GM12878 (cell line): ENCODE results near the gene DBNDD2. TPM values are rescaled to one million over a fixed set of nuclear protein-coding genes. Genes with fewer than 3 reads are reported as not detected.
A peak's percentile ranks its signal among the peaks of the same experiment; 100 is the strongest.

ENCODE experiments used
- ATAC-seq: fragments of 200-7000 bp; cut with Tn5 transposase; 3 replicates; pipeline ENCODE4 v1.9.1; 2020; ENCODE audit warnings: mild to moderate bottlenecking, moderate library complexity
- BruUV-seq: library from RNA; stranded (reverse); fragments of 400-500 nt; replicated peaks from 2 replicates; lab custom pipeline; 2021; lab: Mats Ljungman, UMichigan
- CTCF ChIA-PET: fragments of 300-600 bp; sonication (Branson Sonifier 250); formaldehyde crosslinking; extraction: SDS; loops from one replicate; lab custom pipeline; 2021; ENCODE audit warnings: inconsistent platforms; lab: Yijun Ruan, JAX
- POLR2A ChIA-PET: fragments of 350-600 bp; formaldehyde crosslinking; extraction: SDS; loops from one replicate; lab custom pipeline; 2021; ENCODE audit warnings: inconsistent platforms; lab: Charles Lee
- RAD21 ChIA-PET: fragments of 300-600 bp; sonication (Branson Sonifier 250); formaldehyde crosslinking; loops from one replicate; lab custom pipeline; 2023; ENCODE audit warnings: antibody characterized with exemption; ENCODE audit not compliant: unreplicated experiment; lab: Charles Lee
- SMC1A ChIA-PET: fragments of 300-600 bp; sonication (Branson Sonifier 250); formaldehyde crosslinking; loops from one replicate; lab custom pipeline; 2023; ENCODE audit not compliant: unreplicated experiment, uncharacterized antibody; lab: Charles Lee
- DNase-seq: peaks from one replicate; pipeline ENCODE4 v3.0.0-alpha.2; 2011; ENCODE audit warnings: low read depth, low spot score
- FAIRE-seq: peaks from 3 replicates; lab custom pipeline; 2011; peaks lifted over from hg19 to GRCh38; lab: Jason Lieb, UNC
- H2AFZ ChIP-seq: 2 replicates; pipeline ENCODE4 v1.6.0; 2011; ENCODE audit warnings: low read depth, low read length, control low read depth; ENCODE audit not compliant: control insufficient read depth
- H3K27ac ChIP-seq: 2 replicates; pipeline ENCODE4 v1.5.1; 2011; ENCODE audit warnings: control low read depth; ENCODE audit not compliant: control insufficient read depth, insufficient read depth
- H3K27me3 ChIP-seq, 2 experiments: replicated peaks in 1 of 2; 2 replicates each; pipeline versions ENCODE4 v1.6.0 to v1.6.1; 2011; ENCODE audit warnings: low read length in 1 of 2; ENCODE audit not compliant: control insufficient read depth in 2 of 2, insufficient read depth in 2 of 2
- H3K36me3 ChIP-seq, 2 experiments: 2 replicates each; pipeline ENCODE4 v1.5.1; 2011; ENCODE audit warnings: low read length in 1 of 2; ENCODE audit not compliant: control insufficient read depth in 2 of 2, insufficient read depth in 2 of 2
- H3K4me1 ChIP-seq: 2 replicates; pipeline ENCODE4 v1.6.1; 2011; ENCODE audit warnings: mild to moderate bottlenecking, low read length, moderate library complexity, mixed read lengths; ENCODE audit not compliant: control insufficient read depth, insufficient read depth
- H3K4me2 ChIP-seq: 2 replicates; pipeline ENCODE4 v1.6.0; 2011; ENCODE audit warnings: control low read depth; ENCODE audit not compliant: control insufficient read depth, insufficient read depth
- H3K4me3 ChIP-seq: fragments of 200-600 bp; sonication (generic); 2 replicates; pipeline ENCODE4 v1.5.1; 2016
- H3K79me2 ChIP-seq: 2 replicates; pipeline ENCODE4 v1.6.0; 2011; ENCODE audit warnings: low read length; ENCODE audit not compliant: control insufficient read depth, insufficient read depth
- H3K9ac ChIP-seq: 2 replicates; pipeline ENCODE4 v1.8.0; 2011; ENCODE audit warnings: low read length, control low read depth, mixed read lengths; ENCODE audit not compliant: control insufficient read depth, insufficient read depth
- H3K9me3 ChIP-seq: replicated peaks from 3 replicates; pipeline ENCODE4 v1.5.1; 2011; ENCODE audit warnings: mild to moderate bottlenecking, low read length; ENCODE audit not compliant: control insufficient read depth, insufficient read depth
- H4K20me1 ChIP-seq: 2 replicates; pipeline ENCODE4 v1.6.0; 2011; ENCODE audit not compliant: control insufficient read depth, insufficient read depth
- ATF2 ChIP-seq: IDR thresholded peaks from 2 replicates; pipeline ENCODE4 v1.6.1; 2012; ENCODE audit warnings: low read length, inconsistent platforms
- BRCA1 ChIP-seq: IDR thresholded peaks from 2 replicates; pipeline ENCODE4 v1.6.1; 2011; ENCODE audit warnings: low read depth, low read length, improper control_type of control experiment
- CBX5 ChIP-seq: sonication (generic); IDR thresholded peaks from 2 replicates; pipeline ENCODE4 v1.6.1; 2016; ENCODE audit warnings: low read depth, moderate library complexity, mild to moderate bottlenecking, inconsistent platforms
- GABPA ChIP-seq: IDR thresholded peaks from 2 replicates; pipeline ENCODE4 v1.6.1; 2014; ENCODE audit warnings: antibody characterized with exemption, low read depth, mild to moderate bottlenecking, inconsistent platforms
- MXI1 ChIP-seq: fragments of 150-350 bp; IDR thresholded peaks from 2 replicates; pipeline ENCODE4 v1.6.1; 2011; ENCODE audit warnings: low read depth, mild to moderate bottlenecking, inconsistent platforms, low read length, improper control_type of control experiment
- NBN ChIP-seq: fragments of 450-650 bp; IDR thresholded peaks from 2 replicates; pipeline ENCODE4 v1.6.1; 2016
- NFYA ChIP-seq: IDR thresholded peaks from 2 replicates; pipeline ENCODE4 v1.6.1; 2011; ENCODE audit warnings: low read depth, mild to moderate bottlenecking, low read length, improper control_type of control experiment, borderline replicate concordance
- NR2C1 ChIP-seq: fragments of 450-650 bp; IDR thresholded peaks from 2 replicates; pipeline ENCODE4 v1.6.1; 2017; ENCODE audit warnings: antibody characterized with exemption, mild to moderate bottlenecking, moderate library complexity
- PAX5 ChIP-seq: IDR thresholded peaks from 2 replicates; pipeline ENCODE4 v1.6.1; 2011; ENCODE audit warnings: low read depth, low read length, borderline replicate concordance
- POLR2A ChIP-seq: IDR thresholded peaks from 2 replicates; pipeline ENCODE4 v1.6.1; 2011; ENCODE audit warnings: low read depth, mild to moderate bottlenecking, low read length
- RELB ChIP-seq: fragments of 450-650 bp; IDR thresholded peaks from 2 replicates; pipeline ENCODE4 v1.6.1; 2017; ENCODE audit warnings: low read depth, mild to moderate bottlenecking, moderate library complexity
- SMC3 ChIP-seq: IDR thresholded peaks from 2 replicates; pipeline ENCODE4 v1.6.1; 2011; ENCODE audit warnings: low read length, improper control_type of control experiment, borderline replicate concordance
- SREBF1 ChIP-seq: IDR thresholded peaks from 2 replicates; pipeline ENCODE4 v1.6.1; 2012; ENCODE audit warnings: mild to moderate bottlenecking, low read length
- SRF ChIP-seq, 2 experiments: IDR thresholded peaks; 2 replicates each; pipeline ENCODE4 v1.6.1; 2011; ENCODE audit warnings: low read depth in 2 of 2, low read length in 2 of 2, mild to moderate bottlenecking in 1 of 2, moderate library complexity in 1 of 2
- SUPT20H ChIP-seq: IDR thresholded peaks from 2 replicates; pipeline ENCODE4 v1.6.1; 2011; ENCODE audit warnings: low read depth, mild to moderate bottlenecking, low read length, moderate library complexity, borderline replicate concordance; ENCODE audit not compliant: control insufficient read depth
- WGBS: methylation state at CpG from one replicate; pipeline ENCODE4 v1.1.6; 2016; ENCODE audit warnings: low lambda C conversion rate; ENCODE audit not compliant: insufficient replicate concordance, insufficient coverage; ENCODE audit errors: missing lambda C conversion rate; 5-methylcytosine and 5-hydroxymethylcytosine counted together
- in situ Hi-C: fragments of 300-500 bp; cut with MboI; formaldehyde crosslinking; loops from 9 replicates; pipeline ENCODE4 v1.14.3; 2018; ENCODE audit warnings: mixed read lengths
- intact Hi-C: fragments of 100-400 bp; cut with micrococcal nuclease; formaldehyde crosslinking; loops from one replicate; pipeline ENCODE4 v1.14.2; 2022; ENCODE audit not compliant: unreplicated experiment
- polyA plus RNA-seq, 11 experiments: library from polyadenylated mRNA; depleted of rRNA in 4 of 11; unstranded in 6 of 11; stranded (reverse) in 5 of 11; fragments of >200 nt; fragmentation: Nextera tagmentation in 4 of 11; fragmentation: Illumina TruSeq in 1 of 11; extraction: Ambion mirVana in 4 of 11; extraction: Trizol in 1 of 11; gene quantifications; 1 replicate in 1 of 11; 2 replicates in 10 of 11; pipeline versions ENCODE4 v1.2.1 to v1.2.3, GENCODE V29; 2011 to 2016; ENCODE audit warnings: inconsistent platforms in 2 of 11, missing spikeins in 2 of 11, low read depth in 1 of 11
- total RNA-seq, 4 experiments: library from RNA; depleted of rRNA in 3 of 4; stranded (reverse); fragments of >200 nt in 3 of 4; fragmentation: Illumina TruSeq in 1 of 4; extraction: Trizol in 1 of 4; gene quantifications; 2 replicates each; pipeline versions ENCODE4 v1.2.1 to v1.2.3, GENCODE V29; 2013 to 2021

Gene DBNDD2
- total and polyA plus RNA-seq, 10 of the 15 experiments (the other 5 are each of a cell fraction or from before 2014, with no cell fraction given) = 0.17 to 5.7 (median 0.49) TPM; not detected in 1

- ChIA-PET RAD21 (interaction anchor here (0.9 to 1.2 kb wide), 2 partner anchors 18 to 29 kb away, joined by 3 read pairs; partner anchors contain the start of gene SYS1), SMC1A (no interaction called here), CTCF (interaction anchor here (0.7 to 3.3 kb wide), 3 partner anchors 40 to 79 kb away, joined by 3 to 16 read pairs (median 3); no protein-coding TSS in a partner anchor), POLR2A (no interaction called here)
- WGBS = 34% methylated on average over 2 of the region's 2 CpGs
- H3K9me3 ChIP-seq = no peaks in the 10 kb centered on the region; the same call in 2 of the 3 replicates
- TF ChIP-seq SMC3 (no peak), ATF2 (no peak), SUPT20H (no peak), RELB (no peak), GABPA (no peak), SREBF1 (no peak), NBN (no peak), MXI1 (no peak), CBX5 (no peak), BRCA1 (no peak), NR2C1 (no peak), NFYA (no peak), PAX5 (no peak), SRF (IDR thresholded peaks at IDR 0.05; ENCODE audit: low read depth in 2 of 2, low read length in 2 of 2) (no peak), POLR2A (no peak)
- no peaks in the 10 kb centered on the region for H3K79me2 ChIP-seq
- DNase-seq (no peak), FAIRE-seq (no peak), ATAC-seq (no peak)
- no peak overlapping the region for H3K4me2 ChIP-seq
- intact Hi-C loops = no loop called here
- in situ Hi-C loops = no loop called here
- no TSS peak for BruUV-seq
- no peaks in the 10 kb centered on the region; a peak in 1 of 4 replicates for H3K36me3 ChIP-seq
- no peaks in the 10 kb centered on the region for H4K20me1 ChIP-seq
- no peaks in the 10 kb centered on the region for H3K4me1 ChIP-seq
- no peak overlapping the region for H3K27ac ChIP-seq
- no peak overlapping the region for H3K9ac ChIP-seq
- no peaks in the 10 kb centered on the region for H3K27me3 ChIP-seq
- no peak overlapping the region for H2AFZ ChIP-seq
- peak overlapping the region; percentile 24; the same call in 1 of the 2 replicates for H3K4me3 ChIP-seq
These were observed 16.5 kb upstream of the DBNDD2 start for GRCh38 chr20:45391559-45391958.
